PFSK-1 (cell line): ENCODE data around the gene FRMD4A.

Source experiments
- POLR2AphosphoS5 ChIP-seq: IDR thresholded peaks from 2 replicates; pipeline ENCODE4 v1.6.1; 2012; ENCODE audit warnings: low read depth, mild to moderate bottlenecking, control low read depth, low read length, moderate library complexity
- SIN3A ChIP-seq: IDR thresholded peaks from 2 replicates; pipeline ENCODE4 v1.6.1; 2012; ENCODE audit warnings: mild to moderate bottlenecking, low read length, moderate library complexity, borderline replicate concordance; ENCODE audit not compliant: insufficient read depth
- TAF1 ChIP-seq: IDR thresholded peaks from 2 replicates; pipeline ENCODE4 v1.6.1; 2012; ENCODE audit warnings: low read length, control low read depth, borderline replicate concordance; ENCODE audit not compliant: insufficient read depth

DNA sequence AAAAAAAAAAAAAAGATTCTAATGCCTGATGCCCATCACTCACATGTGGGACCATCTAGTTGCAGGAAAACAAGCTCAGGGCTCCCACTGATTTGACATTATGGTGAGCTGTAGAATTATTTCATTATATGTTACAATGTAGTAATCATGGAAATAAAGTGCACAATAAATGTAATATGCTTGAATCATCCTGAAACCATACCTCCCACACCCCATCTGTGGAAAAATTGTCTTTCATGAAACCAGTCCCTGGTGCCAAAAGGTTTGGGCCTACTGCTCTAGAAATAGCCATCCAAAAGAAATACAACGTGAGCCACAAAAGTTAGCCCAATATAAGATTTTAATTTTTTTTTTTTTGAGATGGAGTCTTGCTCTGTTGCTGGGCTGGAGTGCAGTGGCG, 478.8 kb downstream of the FRMD4A start:
- no peak for TF ChIP-seq POLR2AphosphoS5
- TF ChIP-seq SIN3A: no peak
- TF ChIP-seq TAF1: no peak
